SH-SY5Y (cell line): ENCODE data around the gene ARHGAP45.

Experiments used
- GATA2 ChIP-seq: IDR thresholded peaks from 2 replicates; pipeline ENCODE4 v1.6.1; 2011; ENCODE audit warnings: mild to moderate bottlenecking, low read depth, low read length
- GATA3 ChIP-seq: IDR thresholded peaks from 2 replicates; pipeline ENCODE4 v1.6.1; 2011; ENCODE audit warnings: low read depth, mild to moderate bottlenecking, low read length, moderate library complexity

The ARHGAP45 gene

GRCh38 chr19:1113986-1114483 is 47.1 kb downstream of the ARHGAP45 start:
- TF ChIP-seq GATA2 (no peak), GATA3 (no peak)

GRCh38 chr19:1115646-1116420 is 48.9 kb downstream of the ARHGAP45 start:
- TF ChIP-seq GATA2 = no peak
- TF ChIP-seq GATA3 = no peak

- TF ChIP-seq GATA3 (no peak), GATA2 (no peak)
Observed at GRCh38 chr19:1116726-1117581, 50.0 kb downstream of the ARHGAP45 start.

- TF ChIP-seq GATA2 (no peak), GATA3 (no peak)
Observed at GRCh38 chr19:1117654-1118053, 50.7 kb downstream of the ARHGAP45 start.

- TF ChIP-seq GATA2 (no peak), GATA3 (no peak)
Observed at GRCh38 chr19:1118999-1119398, 52.0 kb downstream of the ARHGAP45 start.

GRCh38 chr19:1119475-1120217 is 52.7 kb downstream of the ARHGAP45 start:
- TF ChIP-seq GATA3 (no peak), GATA2 (no peak)

- TF ChIP-seq GATA3 (no peak), GATA2 (no peak)
Observed at GRCh38 chr19:1121395-1121794, 54.4 kb downstream of the ARHGAP45 start.

GRCh38 chr19:1122021-1122971 is 55.3 kb downstream of the ARHGAP45 start:
- no peak for TF ChIP-seq GATA3
- no peak for TF ChIP-seq GATA2

- no peak for TF ChIP-seq GATA2
- no peak for TF ChIP-seq GATA3
Observed at GRCh38 chr19:1122972-1123363, 56.0 kb downstream of the ARHGAP45 start.

GRCh38 chr19:1123381-1123780 is 56.4 kb downstream of the ARHGAP45 start:
- no peak for TF ChIP-seq GATA3
- TF ChIP-seq GATA2 = no peak

GRCh38 chr19:1123885-1124677 is 57.1 kb downstream of the ARHGAP45 start:
- TF ChIP-seq GATA3 (no peak), GATA2 (no peak)
